Panc1 (cell line): ENCODE results near the gene CFAP74. TPM values are rescaled to one million over a fixed set of nuclear protein-coding genes. Genes with fewer than 3 reads are reported as not detected.

Source experiments
- ATAC-seq: fragments of 200-7000 bp; cut with Tn5 transposase; 2 replicates; pipeline ENCODE4 v1.9.1; 2020; ENCODE audit warnings: mild to moderate bottlenecking, moderate library complexity
- BruUV-seq: library from RNA; stranded (reverse); fragments of 400-500 nt; replicated peaks from 2 replicates; lab custom pipeline; 2021; lab: Mats Ljungman, UMichigan
- CTCF ChIA-PET: fragments of 300-600 bp; sonication (Branson Sonifier 250); formaldehyde crosslinking; loops from one replicate; lab custom pipeline; 2022; ENCODE audit warnings: antibody characterized with exemption; lab: Charles Lee
- POLR2A ChIA-PET: fragments of 300-600 bp; sonication (Branson Sonifier 250); formaldehyde crosslinking; loops from one replicate; lab custom pipeline; 2022; ENCODE audit warnings: antibody characterized with exemption; lab: Charles Lee
- DNase-seq: peaks from one replicate; pipeline ENCODE4 v3.0.0-alpha.2; 2010; ENCODE audit warnings: low read depth, low spot score
- H3K27ac ChIP-seq: 2 replicates; pipeline ENCODE4 v1.5.1; 2011; ENCODE audit warnings: mild to moderate bottlenecking, low read length, inconsistent platforms
- H3K27me3 ChIP-seq: fragments of 200-500 bp; sonication (Bioruptor generic); 2 replicates; pipeline ENCODE4 v1.6.0; 2014; ENCODE audit warnings: low read length, inconsistent platforms; ENCODE audit not compliant: control insufficient read depth, insufficient read depth
- H3K36me3 ChIP-seq: fragments of 200-500 bp; sonication (Bioruptor generic); 2 replicates; pipeline ENCODE4 v1.5.1; 2014; ENCODE audit warnings: inconsistent platforms, mild to moderate bottlenecking, low read length, moderate library complexity; ENCODE audit not compliant: control insufficient read depth, insufficient read depth
- H3K4me1 ChIP-seq: 2 replicates; pipeline ENCODE4 v1.5.1; 2011; ENCODE audit warnings: inconsistent platforms, mild to moderate bottlenecking, low read length, moderate library complexity; ENCODE audit not compliant: control insufficient read depth, insufficient read depth
- H3K4me3 ChIP-seq, 2 experiments: 2 replicates each; pipeline ENCODE4 v1.5.1; 2011 to 2012; ENCODE audit warnings: low read depth in 2 of 2, low read length in 2 of 2, mild to moderate bottlenecking in 2 of 2, inconsistent platforms in 1 of 2, moderate library complexity in 1 of 2
- H3K9me3 ChIP-seq: fragments of 200-500 bp; sonication (Bioruptor generic); 2 replicates; pipeline ENCODE4 v1.5.1; 2014; ENCODE audit warnings: low read depth, mild to moderate bottlenecking, inconsistent platforms, low read length, moderate library complexity; ENCODE audit not compliant: control insufficient read depth, insufficient read depth
- CTCF ChIP-seq: fragments of 450-650 bp; IDR thresholded peaks from 2 replicates; pipeline ENCODE4 v1.5.1; 2017; ENCODE audit warnings: mild to moderate bottlenecking
- POLR2AphosphoS5 ChIP-seq: IDR thresholded peaks from 2 replicates; pipeline ENCODE4 v1.6.1; 2012; ENCODE audit warnings: mild to moderate bottlenecking, low read depth, low read length, moderate library complexity
- REST ChIP-seq, 2 experiments: IDR thresholded peaks; 2 replicates each; pipeline ENCODE4 v1.6.1; 2011 to 2012; ENCODE audit warnings: low read depth in 2 of 2, control low read depth in 1 of 2, low read length in 1 of 2, mild to moderate bottlenecking in 1 of 2, moderate library complexity in 1 of 2; ENCODE audit not compliant: insufficient read depth in 1 of 2
- SIN3A ChIP-seq: IDR thresholded peaks from 2 replicates; pipeline ENCODE4 v1.6.1; 2012; ENCODE audit warnings: low read depth, mild to moderate bottlenecking, low read length, moderate library complexity, borderline replicate concordance; ENCODE audit not compliant: insufficient read depth
- TCF7L2 ChIP-seq: IDR thresholded peaks from 2 replicates; pipeline ENCODE4 v1.6.1; 2011; ENCODE audit warnings: mild to moderate bottlenecking, low read depth, low read length, inconsistent platforms
- in situ Hi-C: cut with HindIII; loops from 2 replicates; pipeline ENCODE4 v1.10.0; 2016; ENCODE audit warnings: low sequenced_read_pairs, low pct_unique_long_range_greater_than_20kb
- intact Hi-C: fragments of 100-400 bp; cut with micrococcal nuclease; formaldehyde crosslinking; loops from one replicate; pipeline ENCODE4 v1.10.0; 2022; ENCODE audit not compliant: unreplicated experiment
- total RNA-seq: library from RNA; stranded (reverse); gene quantifications from one replicate; pipeline ENCODE4 v1.2.1, GENCODE V29; 2021; ENCODE audit not compliant: unreplicated experiment

CFAP74 gene
- total RNA-seq, 1 experiment from 2014 or later: not detected

DNA sequence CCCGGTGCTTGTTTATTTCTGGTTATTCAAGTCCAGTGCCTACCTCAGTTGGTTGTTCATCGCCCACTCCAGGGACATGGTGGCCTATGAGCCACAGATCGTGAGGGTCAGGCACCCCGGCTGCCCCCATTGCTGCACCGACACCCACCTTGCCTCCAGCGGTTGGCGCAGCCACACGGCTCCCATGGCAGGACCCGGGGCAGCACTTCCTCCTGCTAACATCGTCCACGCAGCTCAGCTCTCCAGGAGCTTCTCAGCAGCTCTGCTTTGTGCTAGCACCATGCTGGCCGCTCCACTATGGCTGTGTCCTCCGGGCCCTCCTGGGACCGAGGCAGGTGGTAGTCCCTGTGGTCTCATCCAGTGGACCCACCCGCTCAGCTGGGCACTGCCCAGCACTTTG lies 32.7 kb upstream of the CFAP74 start:
- BruUV-seq: no TSS peak
- no peak overlapping the region for H3K27ac ChIP-seq
- H3K4me3 ChIP-seq: no peak overlapping the region
- no peaks in the 10 kb centered on the region for H3K4me1 ChIP-seq
- no peak for ATAC-seq
- ChIA-PET CTCF (interaction anchor here (0.7 to 1.5 kb wide), 2 partner anchors 8 to 550 kb away, joined by 4 read pairs; no protein-coding TSS in a partner anchor), POLR2A (no interaction called here)
- in situ Hi-C loops (no loop called here), intact Hi-C loops (no loop called here)
- H3K27me3 ChIP-seq: no peaks in the 10 kb centered on the region
- TF ChIP-seq POLR2AphosphoS5: no peak
- TF ChIP-seq CTCF: no peak
- TF ChIP-seq TCF7L2: no peak
- no peak for TF ChIP-seq SIN3A
- TF ChIP-seq REST (IDR thresholded peaks at IDR 0.05; ENCODE audit: insufficient read depth in 1 of 2, low read depth in 2 of 2, low read length in 1 of 2): no peak
- no peak for DNase-seq
- no peaks in the 10 kb centered on the region for H3K36me3 ChIP-seq
- no peaks in the 10 kb centered on the region for H3K9me3 ChIP-seq

GRCh38 chr1:2033165-2033564 lies 29.6 kb upstream of the CFAP74 start:
- Histone ChIP-seq H3K4me1 (no peaks in the 10 kb centered on the region), H3K27ac (no peak overlapping the region), H3K27me3 (no peaks in the 10 kb centered on the region), H3K36me3 (no peaks in the 10 kb centered on the region), H3K9me3 (no peaks in the 10 kb centered on the region), H3K4me3 (no peak overlapping the region)
- ChIA-PET CTCF (no interaction called here), POLR2A (no interaction called here)
- intact Hi-C loops: no loop called here
- TF ChIP-seq SIN3A (no peak), POLR2AphosphoS5 (no peak), TCF7L2 (no peak), REST (IDR thresholded peaks at IDR 0.05; ENCODE audit: insufficient read depth in 1 of 2, low read depth in 2 of 2, low read length in 1 of 2) (no peak), CTCF (no peak)
- in situ Hi-C loops: no loop called here
- ATAC-seq (no peak), DNase-seq (no peak)
- BruUV-seq: no TSS peak
